Stimulated activated CD8-positive, alpha-beta memory T cell treated with anti-CD3 and anti-CD28 coated beads, Interleukin-15, amount 100 ng/mL, for 24 hours (primary cell): ENCODE results near the gene SDC3.

Experiments used
- DNase-seq: peaks from one replicate; pipeline ENCODE4 v3.0.0-alpha.2; 2020; ENCODE audit warnings: low read depth

The SDC3 gene

DNA sequence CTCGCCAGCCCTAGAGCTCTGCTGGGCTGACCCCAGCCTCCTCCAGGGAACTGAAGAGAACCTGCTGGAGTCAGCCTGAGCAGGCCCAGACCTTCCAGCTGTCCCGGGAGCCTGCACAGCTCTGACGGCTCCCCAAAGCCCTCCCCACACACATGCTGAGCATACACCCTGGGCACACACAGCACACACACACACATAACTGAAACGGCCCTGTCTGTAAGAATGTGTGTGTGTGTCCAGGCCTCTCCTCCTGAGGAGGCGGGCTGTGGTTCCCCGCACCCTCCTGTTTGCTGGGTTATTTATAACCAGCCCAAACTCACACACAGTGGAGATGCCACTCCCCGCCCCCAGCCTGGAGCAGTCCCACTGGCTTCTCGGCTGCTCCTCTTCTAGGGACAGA lies 20.2 kb downstream of the SDC3 start:
- no peak for DNase-seq

DNA sequence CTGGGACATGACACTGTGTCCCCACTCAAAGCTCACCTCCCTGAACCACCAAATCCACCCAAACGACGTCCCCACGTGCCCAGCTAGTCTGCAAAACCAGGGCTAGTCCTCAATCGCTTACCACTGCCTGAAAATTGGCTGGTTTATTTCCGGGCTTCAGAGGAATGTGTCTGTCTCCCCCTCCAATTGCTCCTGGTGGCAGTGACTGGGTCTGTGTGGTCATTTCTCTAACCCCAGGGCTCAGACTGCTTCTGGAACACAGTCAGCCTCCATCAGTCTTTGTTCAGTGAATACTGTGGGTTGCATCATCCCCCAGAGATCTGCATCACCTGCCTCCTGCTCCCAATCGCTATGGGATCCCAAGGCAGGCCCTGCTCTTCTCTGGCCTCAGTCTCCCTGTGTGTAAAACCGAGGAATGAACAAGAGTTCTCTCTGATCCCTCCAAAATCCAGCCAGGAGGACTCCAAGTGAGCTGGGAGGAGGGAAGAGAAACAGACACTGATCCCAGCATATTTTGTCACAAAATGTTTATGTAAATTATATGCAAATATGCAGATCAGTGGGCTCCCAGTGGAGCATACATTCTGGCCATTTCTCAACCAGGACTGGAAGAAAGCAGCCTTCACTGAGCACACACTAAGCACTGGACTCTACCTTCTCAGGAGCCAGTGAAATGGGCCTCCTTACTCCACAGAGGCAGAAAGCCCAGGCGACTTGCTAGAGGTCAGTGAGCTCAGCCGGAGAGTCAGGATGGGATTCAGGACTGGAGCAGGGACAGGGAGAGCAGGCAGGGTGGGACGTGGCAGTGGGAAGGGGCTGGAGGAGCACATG lies 20.9 kb downstream of the SDC3 start:
- DNase-seq: no peak

DNA sequence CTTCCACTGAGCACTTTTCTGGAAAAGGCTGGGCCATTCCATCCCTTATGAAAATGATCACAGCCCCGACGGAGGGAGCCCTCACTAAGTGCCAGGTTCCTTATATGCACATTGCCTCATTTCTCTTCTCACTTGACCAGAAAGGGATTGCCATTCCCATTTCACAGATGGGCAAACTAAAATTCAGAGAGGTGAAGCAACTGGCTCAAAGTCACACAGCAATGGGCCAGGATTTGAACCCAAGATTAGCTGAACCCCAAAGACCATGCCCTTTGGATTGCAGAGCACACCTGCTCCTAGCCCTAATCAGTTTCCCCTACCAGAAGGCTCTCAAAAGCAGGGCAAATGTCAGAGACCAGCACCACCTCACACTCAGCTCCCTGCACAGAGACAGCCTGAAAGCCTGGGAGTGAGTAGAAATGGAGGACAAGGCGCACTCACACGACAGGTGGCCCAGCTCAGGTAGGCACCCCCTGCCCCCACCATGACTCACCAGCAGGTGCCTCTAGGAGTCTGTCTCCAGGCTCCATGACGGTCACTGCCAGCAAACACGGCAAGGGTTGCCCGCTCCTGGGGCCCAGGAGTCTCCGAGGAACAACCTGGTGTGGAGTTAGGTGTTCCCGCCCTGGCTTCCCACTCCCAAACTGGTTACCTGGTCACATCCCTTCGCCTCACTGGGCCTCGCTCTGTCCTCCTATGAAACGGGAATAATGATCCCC lies 21.7 kb downstream of the SDC3 start:
- no peak for DNase-seq

DNA sequence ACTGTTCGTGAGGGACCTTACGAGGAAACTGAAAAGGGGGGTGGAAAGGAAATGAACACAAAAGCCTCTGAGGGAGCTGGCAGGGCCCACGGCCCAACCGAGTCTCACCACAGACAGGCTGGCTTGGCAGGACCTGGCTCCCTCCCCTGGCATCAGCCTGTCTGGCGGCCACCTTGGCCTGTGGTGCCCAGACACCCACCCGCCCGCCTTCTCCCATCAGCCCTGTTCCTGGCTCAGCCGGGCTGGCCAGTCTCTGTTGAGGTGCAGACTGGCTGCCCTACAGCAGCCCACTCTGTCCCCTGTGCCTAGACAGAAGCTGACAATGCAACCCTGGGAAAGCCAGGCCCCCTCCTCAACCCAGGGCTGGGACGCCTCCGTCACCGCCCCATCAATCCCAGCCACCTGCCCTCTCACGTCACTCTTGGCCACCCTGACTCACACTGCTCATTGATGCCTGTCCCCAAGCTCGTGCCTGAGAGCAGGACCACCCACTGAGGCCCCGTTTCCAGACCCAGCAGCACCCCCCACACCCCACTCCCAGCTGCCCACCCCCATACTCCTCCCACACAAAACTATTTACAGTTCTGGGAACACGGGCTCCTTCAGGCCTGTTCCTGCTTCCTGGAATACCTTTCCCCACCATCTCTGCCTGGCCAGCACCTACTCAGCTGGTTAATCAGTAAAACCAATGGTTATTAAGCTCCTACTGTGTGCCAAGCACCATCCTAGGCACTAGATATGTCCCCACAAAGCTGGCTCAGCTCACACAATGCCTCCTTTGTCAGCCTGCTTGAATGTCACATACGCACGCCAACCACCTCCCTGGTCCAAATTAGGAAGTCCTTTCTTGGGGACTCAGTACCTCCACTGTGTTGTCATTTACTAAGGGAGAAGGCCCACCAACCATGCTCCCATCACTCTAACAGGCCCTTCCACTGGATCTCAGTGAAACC lies 22.7 kb downstream of the SDC3 start:
- no peak for DNase-seq

DNA sequence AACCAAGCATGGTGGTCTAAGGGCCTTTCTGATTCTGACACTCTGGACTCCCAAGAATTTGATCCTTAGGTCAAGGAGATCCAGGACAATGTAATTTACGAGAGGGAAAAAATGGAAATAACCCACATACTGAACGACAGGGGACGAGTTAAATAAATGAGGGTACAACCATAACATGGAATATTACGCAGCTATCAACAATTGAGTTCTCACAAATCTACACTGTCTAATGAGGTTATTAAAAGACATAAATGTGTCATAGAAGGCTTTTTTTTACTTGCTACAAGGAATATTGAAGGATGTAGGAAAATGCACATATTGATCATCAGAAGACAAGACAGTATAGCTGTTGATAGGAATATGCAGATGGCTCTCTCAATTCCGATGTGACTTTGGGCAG lies 23.8 kb downstream of the SDC3 start:
- no peak for DNase-seq

DNA sequence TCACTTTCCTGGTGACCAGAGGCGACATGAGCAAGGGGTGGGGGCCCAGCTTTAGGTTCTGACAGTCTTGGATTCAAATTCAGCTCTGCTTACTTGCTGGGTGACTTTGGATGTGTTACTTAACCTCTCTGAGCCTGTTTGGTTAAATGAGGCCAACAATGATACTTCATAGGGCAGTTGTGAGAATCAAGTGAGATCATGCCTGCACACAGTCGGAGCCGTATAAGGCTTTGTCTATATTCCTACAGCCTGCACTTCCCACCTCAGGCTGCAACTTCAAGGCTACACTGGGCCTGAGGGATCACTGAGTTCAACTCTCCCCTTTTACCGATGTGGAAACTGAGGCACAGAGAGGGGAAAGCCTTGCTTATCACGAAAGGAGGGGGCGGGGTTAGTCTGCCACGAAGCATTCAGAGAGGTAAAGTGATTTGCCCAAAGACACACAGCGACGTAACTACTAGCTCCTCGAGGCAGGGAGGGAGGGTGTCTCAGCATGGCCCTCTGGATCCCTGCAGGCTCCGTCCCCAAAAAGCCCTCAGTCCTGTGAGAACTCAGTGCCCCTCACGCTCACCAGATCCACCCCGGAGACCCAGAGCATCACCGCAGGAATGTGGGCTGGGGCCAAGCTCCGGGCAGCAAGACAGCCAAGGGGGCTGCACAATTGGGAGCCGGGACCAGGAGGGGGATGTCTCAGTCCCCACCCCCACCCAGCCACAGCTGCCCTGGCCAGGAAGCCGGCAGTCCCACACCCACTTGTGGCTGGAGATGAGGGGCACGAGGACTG lies 25.0 kb downstream of the SDC3 start:
- no peak for DNase-seq

DNA sequence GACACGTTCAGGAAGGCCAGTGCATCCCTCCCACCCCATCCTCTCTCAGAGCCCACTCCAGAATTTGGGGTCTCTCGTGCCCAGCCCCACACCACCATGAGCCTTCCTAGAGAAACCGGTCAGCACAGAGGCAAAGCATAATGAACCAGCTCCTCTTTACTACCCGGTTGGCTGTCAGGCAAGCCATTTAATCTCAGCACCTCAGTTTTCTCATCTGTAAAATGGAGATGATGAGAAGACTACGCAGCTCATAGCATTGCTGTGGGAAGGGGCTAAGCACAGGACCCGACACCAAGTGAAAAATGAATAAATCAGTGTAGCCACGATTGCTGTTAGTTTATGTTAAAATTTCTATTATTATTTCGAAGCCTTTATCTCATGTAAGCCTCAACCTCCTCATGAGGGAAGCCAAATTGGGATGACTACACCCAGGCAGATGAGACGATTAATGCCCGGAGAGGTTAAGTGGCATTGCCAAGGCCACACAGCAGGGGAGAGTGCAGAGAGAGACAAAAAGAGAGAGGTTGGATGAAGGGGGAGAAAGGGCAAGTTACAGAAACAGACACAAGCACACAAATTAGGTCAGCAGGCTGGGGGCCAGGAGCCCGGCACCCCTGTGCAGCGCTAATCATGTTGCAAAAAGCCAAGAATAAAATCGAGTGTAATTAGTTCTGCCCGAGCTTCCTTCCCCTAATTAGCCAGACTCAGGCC lies 25.7 kb downstream of the SDC3 start:
- DNase-seq: no peak

DNA sequence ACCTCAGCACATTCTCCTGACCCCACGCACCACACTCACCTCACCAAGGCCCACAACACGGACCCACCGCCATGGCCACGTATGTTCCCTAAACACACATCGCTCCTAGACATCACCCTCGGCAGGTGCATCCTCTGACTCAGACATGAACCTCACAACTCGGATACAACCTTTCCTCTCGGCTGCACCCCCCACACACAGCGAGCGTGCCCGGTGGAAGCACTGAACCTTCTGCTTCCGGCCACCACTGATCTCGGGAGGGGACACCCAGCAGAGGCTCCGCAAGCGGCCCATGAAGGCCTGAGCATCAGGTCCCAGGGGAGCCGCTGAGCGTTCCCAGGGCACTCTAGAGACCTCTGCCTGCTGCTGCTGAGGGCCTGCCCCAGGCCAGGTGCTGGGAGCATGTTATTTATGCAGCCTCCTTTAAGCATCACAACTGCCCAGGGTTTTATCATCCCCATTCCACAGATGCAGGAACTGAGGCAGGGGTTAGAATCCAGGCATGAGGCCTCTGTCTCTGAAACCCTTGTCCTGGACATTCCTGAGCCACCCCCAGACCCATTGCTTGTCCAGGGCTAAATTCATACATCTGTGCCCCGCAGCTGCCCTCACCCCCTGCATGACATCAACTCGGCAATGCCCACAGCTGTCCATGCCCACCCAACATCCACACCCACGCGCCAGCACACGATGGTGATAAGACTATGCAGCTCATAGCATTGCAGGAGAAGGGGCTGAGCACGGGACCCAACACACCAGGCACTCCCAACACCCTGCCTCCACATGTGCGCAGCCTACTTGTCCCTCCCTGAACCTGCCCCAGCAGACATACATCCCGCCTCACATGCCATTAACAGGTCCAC lies 27.0 kb downstream of the SDC3 start:
- no peak for DNase-seq

DNA sequence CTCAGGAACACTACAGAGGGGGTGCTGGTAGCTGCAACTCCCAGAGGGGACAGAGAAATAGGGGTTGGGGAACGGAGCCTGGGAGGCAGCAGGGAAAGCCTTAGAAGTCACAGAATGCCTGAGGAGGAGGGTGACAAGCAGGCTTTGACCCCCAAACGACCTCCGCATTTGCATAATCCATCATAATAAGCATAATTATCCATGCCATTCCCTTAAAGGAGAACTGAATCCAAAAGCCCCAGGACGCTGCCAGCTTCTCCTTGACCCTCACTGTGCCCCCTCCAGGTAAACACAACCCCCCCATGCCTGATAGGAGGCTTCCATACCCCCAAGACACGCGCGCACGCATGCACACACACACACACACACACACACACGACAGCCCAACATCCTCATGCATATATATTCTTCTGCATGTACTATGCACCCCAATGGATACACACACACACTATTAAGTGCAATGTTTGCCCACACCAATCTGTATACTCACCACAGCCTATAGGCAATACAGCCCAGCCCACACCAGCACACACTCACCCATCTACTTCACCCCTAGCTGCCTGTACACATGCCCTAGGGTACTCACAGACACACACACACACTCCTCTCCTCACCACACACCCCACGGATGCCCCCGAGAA lies 27.8 kb downstream of the SDC3 start:
- DNase-seq: no peak

DNA sequence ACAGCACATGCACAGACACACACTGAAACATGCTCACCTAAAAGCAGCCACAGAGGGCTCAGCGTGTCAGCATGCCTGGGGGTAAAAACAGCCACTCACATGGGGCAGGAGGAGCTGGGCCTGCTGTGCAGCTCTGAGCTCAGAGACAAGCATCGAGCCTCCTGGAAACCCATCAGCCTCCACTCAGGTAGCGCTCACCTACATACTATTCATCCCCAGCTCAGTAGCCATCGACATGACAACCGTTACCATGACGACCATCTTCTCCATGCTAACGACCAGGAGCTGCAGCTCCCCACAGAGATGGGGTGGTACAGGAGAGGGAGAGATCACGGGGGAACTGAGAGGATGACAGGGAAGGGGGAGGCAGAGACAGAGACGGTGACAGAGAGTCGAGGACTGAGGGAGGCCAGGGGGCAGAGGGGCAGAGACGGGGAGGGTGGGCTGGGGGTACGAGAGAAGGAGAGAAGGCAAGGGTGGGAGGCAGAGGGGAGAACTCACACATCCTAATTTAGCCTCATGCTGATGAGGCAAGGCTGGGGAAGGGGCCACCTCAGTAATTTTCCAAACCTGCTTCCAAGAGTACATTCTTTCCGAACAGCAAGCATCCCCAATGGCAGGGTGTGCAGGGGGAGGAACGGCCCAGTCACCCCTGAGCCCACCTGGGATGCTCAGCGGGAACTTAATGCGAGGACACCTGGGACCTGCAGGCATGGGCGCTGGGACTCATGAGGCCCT lies 28.4 kb downstream of the SDC3 start:
- no peak for DNase-seq

DNA sequence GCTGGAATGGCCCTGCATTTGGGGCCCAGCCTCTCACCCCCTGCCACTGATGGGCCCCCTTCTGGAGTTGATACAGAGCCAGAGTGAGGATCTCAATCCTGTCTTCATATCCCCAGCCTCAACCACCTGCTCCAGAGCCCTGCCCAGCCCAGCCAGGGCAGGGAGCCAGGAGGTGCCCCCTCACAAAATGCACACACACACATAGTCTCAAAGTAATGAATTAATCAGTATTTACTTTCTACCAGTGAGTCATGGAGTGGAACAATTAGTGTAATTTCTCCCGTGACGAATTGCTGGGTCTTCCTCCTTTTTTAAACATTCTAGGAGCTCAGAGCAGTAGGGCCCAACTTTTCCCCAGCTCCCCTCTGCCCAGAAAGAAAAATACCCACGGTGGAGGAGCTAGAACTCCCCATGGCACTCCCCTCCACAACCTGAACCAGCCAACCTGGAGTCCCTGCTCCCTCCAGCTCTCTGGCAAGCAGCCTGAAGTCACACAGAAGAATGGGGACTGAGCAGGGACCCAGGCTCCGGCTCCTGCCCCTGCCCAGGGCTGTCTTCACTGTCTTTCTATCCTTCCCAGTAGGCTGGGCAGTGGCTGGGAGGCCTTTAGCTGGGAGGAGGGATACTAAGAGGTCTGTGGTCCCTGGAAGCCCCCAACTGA lies 29.3 kb downstream of the SDC3 start:
- DNase-seq: no peak

DNA sequence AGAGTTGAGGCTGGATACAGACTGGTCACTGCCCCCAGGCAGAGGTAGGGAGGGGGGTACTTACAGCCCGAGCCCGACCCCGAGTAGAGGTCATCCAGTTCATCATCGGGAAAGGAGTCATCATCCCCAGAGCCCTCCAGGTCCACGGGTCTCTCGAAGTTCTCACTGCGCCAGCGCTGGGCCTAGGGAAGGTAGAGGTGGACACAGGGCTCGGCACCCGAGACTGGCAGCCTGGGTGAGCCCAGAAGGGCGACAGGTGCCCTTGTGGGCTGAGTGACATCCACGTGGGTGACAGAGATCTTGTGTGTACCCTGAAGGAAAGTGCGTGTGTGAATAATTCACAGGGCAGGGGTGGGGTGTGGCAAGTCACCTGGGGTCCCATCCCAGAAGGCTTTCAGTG lies 30.0 kb downstream of the SDC3 start:
- DNase-seq: no peak

DNA sequence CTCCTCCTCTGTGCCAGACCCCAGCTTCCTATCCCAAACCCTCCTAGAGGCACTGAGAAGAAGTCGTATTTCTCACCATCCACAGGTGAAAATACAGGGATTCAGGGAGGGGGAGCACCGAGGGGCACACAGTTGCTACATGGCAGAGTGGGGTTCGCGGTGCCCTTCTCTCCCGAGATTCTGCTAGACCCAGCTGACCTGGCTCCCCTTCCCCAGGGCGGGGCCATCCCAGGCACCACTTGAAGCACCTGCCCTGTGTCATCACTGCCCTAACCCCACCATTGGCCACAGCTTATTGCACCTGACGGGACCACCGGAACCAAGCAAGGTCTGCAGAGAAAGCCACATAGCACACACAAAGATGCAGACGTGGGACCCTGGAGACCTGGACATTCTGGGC lies 30.5 kb downstream of the SDC3 start:
- DNase-seq: no peak

DNA sequence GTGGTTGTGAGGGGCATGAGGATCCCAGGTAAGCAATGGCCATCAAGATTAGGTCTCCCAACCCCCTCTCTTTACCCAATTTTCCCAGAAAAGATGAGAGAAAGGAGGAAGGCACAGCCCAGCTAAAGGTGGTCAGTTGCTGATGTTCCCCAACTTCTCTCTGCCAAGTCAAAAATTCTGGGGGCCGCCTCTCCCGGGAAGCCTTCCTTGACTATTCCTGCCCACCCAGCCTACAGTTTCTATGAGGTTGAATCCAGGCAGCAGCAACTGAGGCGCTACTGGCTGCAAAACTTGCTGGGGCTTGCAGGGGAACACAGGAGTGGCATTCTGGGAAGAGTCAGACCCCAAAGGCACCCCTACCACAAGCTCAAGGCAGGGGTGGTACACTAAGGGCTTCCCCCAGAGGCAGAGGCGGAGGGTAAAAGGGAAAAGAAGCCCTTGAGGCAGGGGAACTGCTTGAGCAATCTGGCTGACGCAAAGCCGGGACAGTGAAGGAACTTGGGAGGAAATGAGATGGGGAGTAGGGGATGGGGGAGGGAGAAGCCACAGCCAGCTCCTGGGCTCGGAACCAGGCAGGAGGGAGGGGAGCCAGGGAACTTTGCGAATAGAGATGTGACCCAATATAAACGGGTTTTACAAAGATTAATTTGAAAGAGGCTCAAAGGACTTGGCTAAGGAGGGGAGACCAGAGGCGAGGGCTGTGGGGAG lies 31.2 kb downstream of the SDC3 start:
- DNase-seq: no peak

DNA sequence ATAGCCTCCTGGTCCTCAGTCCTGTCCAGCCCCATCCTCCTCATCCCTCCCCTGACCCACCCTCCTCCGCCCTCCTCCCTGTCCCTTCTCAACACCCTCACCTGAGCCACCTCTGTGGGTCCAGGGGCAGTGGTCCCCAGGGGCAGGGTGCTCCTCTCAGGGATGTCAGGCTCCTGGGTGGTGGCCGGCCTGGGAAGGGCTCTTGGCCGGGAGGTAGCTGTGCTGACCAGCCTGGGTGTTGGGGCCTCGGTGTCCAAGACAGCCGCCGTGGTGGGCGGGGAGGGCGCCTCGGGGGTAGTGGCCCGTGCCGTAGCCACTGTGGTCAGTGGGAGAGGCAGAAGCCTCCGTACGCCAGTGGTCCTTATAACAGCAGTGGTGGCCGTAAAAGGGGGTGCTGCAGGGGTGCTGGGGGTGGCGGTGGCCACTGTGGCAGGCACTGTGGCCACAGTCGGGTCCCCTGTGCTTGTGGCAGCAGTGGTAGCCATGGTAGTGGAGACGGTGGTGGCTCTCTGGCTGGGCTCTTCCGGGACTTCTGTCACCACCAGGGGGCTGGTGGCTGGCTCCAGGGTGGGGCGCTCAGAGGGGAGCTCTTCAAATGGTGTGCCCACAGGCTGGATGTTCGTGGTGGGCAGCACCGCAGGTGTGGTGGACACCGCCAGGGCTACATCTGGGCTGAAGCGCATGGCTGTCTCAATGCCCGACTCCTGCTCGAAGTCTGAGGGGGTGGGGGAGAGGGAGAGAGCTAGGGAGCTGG lies 31.9 kb downstream of the SDC3 start:
- DNase-seq: no peak

DNA sequence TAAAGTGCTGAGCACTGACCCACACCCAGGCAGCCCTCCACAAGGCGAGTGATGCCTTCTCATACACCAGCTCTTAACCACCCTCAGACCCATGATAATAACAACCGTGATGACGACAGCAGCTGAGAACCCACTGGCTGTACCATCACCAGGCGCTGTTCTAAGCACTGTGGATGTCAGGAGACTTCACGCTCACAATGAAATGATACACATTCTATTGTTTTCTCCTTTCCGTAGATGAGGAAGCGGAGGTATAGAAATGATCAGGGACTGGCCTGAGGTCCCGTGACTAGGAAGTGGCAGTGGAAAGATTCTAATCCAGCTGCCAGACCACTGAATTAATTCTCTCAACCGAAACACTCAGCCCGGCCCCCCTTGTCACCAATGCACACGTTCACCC lies 32.6 kb downstream of the SDC3 start:
- DNase-seq: no peak

DNA sequence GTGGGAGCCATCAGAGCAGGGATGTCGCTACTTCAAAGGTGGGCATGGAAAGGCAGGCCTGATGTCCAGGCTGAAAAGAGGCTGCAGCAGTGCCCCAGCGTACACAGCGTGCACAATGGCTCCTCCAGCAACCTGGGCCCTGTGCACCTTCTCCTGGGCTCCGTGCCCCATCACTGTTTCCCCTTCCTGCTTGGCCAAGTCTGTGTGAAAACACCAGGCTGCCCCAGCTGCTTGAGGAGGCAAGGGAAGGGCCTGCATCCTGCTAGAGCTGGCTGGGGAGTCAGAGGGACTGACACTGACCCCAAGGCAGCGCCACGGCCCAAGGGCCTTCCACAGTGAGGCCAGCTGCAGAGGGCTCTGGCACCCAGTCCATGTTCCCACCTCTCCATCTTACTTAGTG lies 33.4 kb downstream of the SDC3 start:
- DNase-seq: no peak
